Lower leg skin (tissue), 4 donors: Measurements from ENCODE around the gene AMBP. TPM values are rescaled to one million over a fixed set of nuclear protein-coding genes. Genes with fewer than 3 reads are reported as not detected.
A peak's percentile ranks its signal among the peaks of the same experiment; 100 is the strongest.

Source experiments
- DNase-seq, 2 donors: peaks; one replicate each; pipeline ENCODE4 v3.0.0-alpha.2; 2019; ENCODE audit warnings: low spot score in 2 of 2
- H3K4me3 ChIP-seq: fragments of 200-600 bp; sonication (generic); 2 replicates; pipeline ENCODE4 v1.5.1; 2017; ENCODE audit warnings: mild to moderate bottlenecking, low read depth; ENCODE audit not compliant: poor library complexity, severe bottlenecking
- CTCF ChIP-seq, 3 donors: fragments of 450-650 bp; IDR thresholded peaks; one replicate each; pipeline ENCODE4 v1.5.1; 2016; ENCODE audit warnings: antibody characterized with exemption in 3 of 3, mild to moderate bottlenecking in 3 of 3, moderate library complexity in 2 of 3
- POLR2A ChIP-seq, 2 donors: fragments of 450-650 bp; IDR thresholded peaks; one replicate each; pipeline ENCODE4 v1.6.1; 2016 to 2017; ENCODE audit warnings: antibody characterized with exemption in 2 of 2, mild to moderate bottlenecking in 1 of 2, moderate library complexity in 1 of 2
- WGBS, 2 donors: methylation state at CpG; one replicate each; pipeline ENCODE4 v1.1.5; 2018; 5-methylcytosine and 5-hydroxymethylcytosine counted together
- intact Hi-C: fragments of 100-400 bp; cut with DNase I; formaldehyde crosslinking; loops from one replicate; pipeline ENCODE4 v1.15.0; 2023; ENCODE audit warnings: low total_unique reads
- total RNA-seq, 4 donors: library from RNA; depleted of rRNA; stranded (reverse); fragments of >200 nt; gene quantifications; one replicate each; pipeline ENCODE4 v1.1.0, GENCODE V29; 2016

AMBP gene
- total RNA-seq, 4 donors from 2014 or later: not detected

- no peak for TF ChIP-seq CTCF (IDR thresholded peaks at IDR 0.05)
- no peak for TF ChIP-seq POLR2A (IDR thresholded peaks at IDR 0.05)
- no peak overlapping the region for H3K4me3 ChIP-seq
- peak; percentile 10 to 72 for DNase-seq
- 80 to 83% methylated on average over 12 of the region's 12 CpGs for WGBS, 2 donors
- intact Hi-C loops: no loop called here
These were observed 48.6 kb downstream of the AMBP start for GRCh38 chr9:114029311-114030170.

- peak in 1 of 2 donors; percentile 75 for DNase-seq
- 93 to 95% methylated on average over 19 to 22 of the region's 22 CpGs for WGBS, 2 donors
- TF ChIP-seq CTCF (IDR thresholded peaks at IDR 0.05) (no peak), POLR2A (IDR thresholded peaks at IDR 0.05) (no peak)
- no peak overlapping the region for H3K4me3 ChIP-seq
- intact Hi-C loops: no loop called here
These were observed 49.5 kb downstream of the AMBP start for GRCh38 chr9:114028646-114029045.

DNA sequence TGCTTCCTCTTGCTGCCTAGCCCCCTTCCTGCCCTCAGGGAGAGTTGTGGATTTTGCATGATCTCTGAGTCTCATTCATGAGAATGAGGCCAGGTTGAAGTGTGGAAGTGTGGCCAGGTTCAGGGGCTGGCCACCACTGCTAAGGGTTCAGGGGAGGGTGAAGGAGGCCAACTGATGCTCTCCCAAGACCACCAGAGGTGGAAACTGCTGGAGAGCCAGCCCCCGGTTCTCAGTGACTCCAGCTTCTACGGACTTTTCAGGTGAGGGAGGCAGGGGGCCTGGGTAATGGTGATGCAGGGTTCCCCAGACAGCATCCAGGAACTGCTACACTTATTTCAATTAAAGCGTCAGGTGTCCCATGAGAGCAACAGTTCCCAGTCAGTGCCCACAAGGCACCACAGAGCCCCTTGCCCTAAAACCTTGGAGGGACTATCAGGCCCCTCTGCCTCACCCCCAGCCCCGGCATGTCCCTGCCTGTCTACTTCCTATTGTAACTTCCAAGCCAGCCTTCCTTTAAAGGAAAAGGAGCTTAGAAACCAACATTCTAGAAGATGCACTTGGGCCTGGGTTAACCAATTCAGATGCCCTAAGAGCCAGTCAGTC is 50.1 kb downstream of the AMBP start:
- no peak overlapping the region for H3K4me3 ChIP-seq
- peak in 1 of 2 donors; percentile 3 for DNase-seq
- TF ChIP-seq POLR2A (IDR thresholded peaks at IDR 0.05) (no peak), CTCF (IDR thresholded peaks at IDR 0.05) (no peak)
- WGBS, 2 donors: 73 to 96% methylated on average over 4 of the region's 4 CpGs
- intact Hi-C loops: no loop called here

GRCh38 chr9:114027159-114027862 is 50.8 kb downstream of the AMBP start:
- no peak overlapping the region for H3K4me3 ChIP-seq
- peak in 1 of 2 donors; percentile 67 for DNase-seq
- TF ChIP-seq POLR2A (IDR thresholded peaks at IDR 0.05): no peak
- TF ChIP-seq CTCF (IDR thresholded peaks at IDR 0.05): no peak
- intact Hi-C loops: no loop called here
- WGBS, 2 donors: 90 to 93% methylated on average over 11 to 13 of the region's 13 CpGs

DNA sequence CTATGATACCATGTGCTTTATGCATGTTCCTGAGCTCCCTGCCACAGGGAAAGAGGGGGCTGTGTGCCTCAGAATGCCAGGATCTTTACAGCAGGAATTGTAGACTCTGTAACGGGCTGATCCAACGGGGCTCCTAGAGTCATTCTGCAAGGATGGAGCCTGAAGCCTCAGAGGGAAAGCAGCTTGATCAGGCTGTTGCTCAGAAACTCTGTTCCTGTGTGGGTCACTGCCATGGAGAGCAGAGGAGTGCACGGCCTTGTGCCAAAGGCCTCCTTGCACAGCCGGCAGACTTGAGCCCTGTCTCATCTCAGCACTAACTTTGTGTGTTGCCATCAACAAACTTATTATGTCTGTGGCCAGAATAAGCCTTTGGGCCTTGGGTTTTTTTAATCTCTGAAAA is 51.8 kb downstream of the AMBP start:
- DNase-seq: peak in 1 of 2 donors; percentile 23
- intact Hi-C loops: no loop called here
- no peak for TF ChIP-seq POLR2A (IDR thresholded peaks at IDR 0.05)
- TF ChIP-seq CTCF (IDR thresholded peaks at IDR 0.05): no peak
- no peak overlapping the region for H3K4me3 ChIP-seq
- WGBS, 2 donors: 89 to 96% methylated on average over 3 to 4 of the region's 4 CpGs
